K562 (cell line): ENCODE data around the gene PAFAH1B2. TPM values are rescaled to one million over a fixed set of nuclear protein-coding genes. Genes with fewer than 3 reads are reported as not detected.
A peak's percentile ranks its signal among the peaks of the same experiment; 100 is the strongest.

Source experiments
- ATF7 ChIP-seq: fragments of 450-650 bp; IDR thresholded peaks from 2 replicates; pipeline ENCODE4 v1.7.1; 2014; ENCODE audit warnings: mild to moderate bottlenecking, moderate library complexity
- CEBPZ ChIP-seq: fragments of 150-350 bp; IDR thresholded peaks from 2 replicates; pipeline ENCODE4 v1.6.1; 2014; ENCODE audit warnings: low read depth, mild to moderate bottlenecking, low read length, borderline replicate concordance
- CHD1 ChIP-seq: fragments of 200-600 bp; sonication (generic); IDR thresholded peaks from one replicate; pipeline ENCODE4 v1.6.1; 2012; ENCODE audit warnings: mild to moderate bottlenecking, moderate library complexity, low read length, inconsistent platforms
- CTCFL ChIP-seq: IDR thresholded peaks from 2 replicates; pipeline ENCODE4 v1.6.1; 2011; ENCODE audit warnings: borderline replicate concordance, low read depth, mild to moderate bottlenecking, moderate library complexity, low read length; ENCODE audit not compliant: insufficient read depth, poor library complexity, severe bottlenecking
- HMGXB4 ChIP-seq: sonication (generic); formaldehyde crosslinking; IDR thresholded peaks from 2 replicates; pipeline ENCODE4 v1.8.1; 2023; ENCODE audit warnings: mild to moderate bottlenecking, missing genetic modification reagents
- MBD1 ChIP-seq: fragments of 250-450 bp; sonication (Bioruptor Pico); IDR thresholded peaks from 2 replicates; pipeline ENCODE4 v1.8.0; 2022; ENCODE audit warnings: inconsistent platforms
- MTA2 ChIP-seq: fragments of 450-650 bp; IDR thresholded peaks from 2 replicates; pipeline ENCODE4 v1.6.1; 2016; ENCODE audit warnings: low read depth
- NCOR1 ChIP-seq: fragments of 450-650 bp; IDR thresholded peaks from 2 replicates; pipeline ENCODE4 v1.6.1; 2016; ENCODE audit warnings: mild to moderate bottlenecking, moderate library complexity
- PML ChIP-seq: IDR thresholded peaks from 2 replicates; pipeline ENCODE4 v1.6.1; 2012; ENCODE audit warnings: low read length, inconsistent platforms
- SOX6 ChIP-seq: fragments of 450-650 bp; IDR thresholded peaks from 2 replicates; pipeline ENCODE4 v1.6.1; 2014; ENCODE audit warnings: mild to moderate bottlenecking
- SPI1 ChIP-seq: IDR thresholded peaks from 2 replicates; pipeline ENCODE4 v1.6.1; 2011; ENCODE audit warnings: low read depth, low read length, control low read depth, borderline replicate concordance
- TCF15 ChIP-seq: fragments of 250-450 bp; sonication (Bioruptor Pico); IDR thresholded peaks from 2 replicates; pipeline ENCODE4 v1.8.0; 2022; ENCODE audit warnings: moderate library complexity, mild to moderate bottlenecking, inconsistent platforms
- XRCC3 ChIP-seq: fragments of 450-650 bp; IDR thresholded peaks from 2 replicates; pipeline ENCODE4 v1.6.1; 2017; ENCODE audit warnings: mild to moderate bottlenecking, moderate library complexity
- ZKSCAN3 ChIP-seq: fragments of 250-450 bp; sonication (Bioruptor Pico); IDR thresholded peaks from 2 replicates; pipeline ENCODE4 v1.4.0; 2020
- ZNF639 ChIP-seq, 2 experiments: fragments of 200-800 bp in 1 of 2; sonication (Bioruptor generic) in 1 of 2; sonication (generic) in 1 of 2; formaldehyde crosslinking in 1 of 2; IDR thresholded peaks in 1 of 2; conservative IDR thresholded peaks in 1 of 2; 2 replicates each; pipeline versions ENCODE4 v1.5.0 to v1.6.1; 2016 to 2020; ENCODE audit warnings: missing compliant biosample characterization in 1 of 2, missing genetic modification characterization in 1 of 2, missing genetic modification reagents in 1 of 2
- ZNF699 ChIP-seq: fragments of 250-450 bp; sonication (Bioruptor Pico); IDR thresholded peaks from 2 replicates; pipeline ENCODE4 v1.8.0; 2021; ENCODE audit warnings: mild to moderate bottlenecking, moderate library complexity; ENCODE audit not compliant: insufficient replicate concordance
- ZNF79 ChIP-seq: fragments of 250-450 bp; sonication (Bioruptor Pico); IDR thresholded peaks from 2 replicates; pipeline ENCODE4 v1.4.0; 2020; ENCODE audit warnings: low read depth, mild to moderate bottlenecking, moderate library complexity
- polyA plus RNA-seq, 8 experiments: library from polyadenylated mRNA; depleted of rRNA in 4 of 8; stranded (reverse) in 5 of 8; unstranded in 3 of 8; fragments of >200 nt; fragmentation: Nextera tagmentation in 2 of 8; fragmentation: Illumina TruSeq in 1 of 8; extraction: Ambion mirVana in 2 of 8; extraction: Trizol in 1 of 8; gene quantifications; 2 replicates each; pipeline versions ENCODE4 v1.2.1 to v1.2.3, GENCODE V29; 2011 to 2014; ENCODE audit warnings: inconsistent platforms in 1 of 8, missing spikeins in 1 of 8
- total RNA-seq, 7 experiments: library from RNA; depleted of rRNA in 6 of 7; stranded (reverse); fragments of >200 nt in 6 of 7; fragmentation: Illumina TruSeq in 2 of 7; extraction: Trizol in 2 of 7; gene quantifications; 2 replicates each; pipeline versions ENCODE4 v1.2.1 to v1.2.3, GENCODE V29; 2011 to 2021; ENCODE audit warnings: low replicate concordance in 1 of 7

Gene PAFAH1B2
- total and polyA plus RNA-seq, 9 of the 15 experiments (the other 6 are each of a cell fraction or from before 2014, with no cell fraction given): 27.8 to 94.7 (median 64.9) TPM

GRCh38 chr11:117160826-117161225 is 16.7 kb downstream of the PAFAH1B2 start (continued):
- TF ChIP-seq MTA2: peak; percentile 53
- TF ChIP-seq HMGXB4 (CRISPR knock-in tag): no peak
- TF ChIP-seq TCF15 (CRISPR knock-in tag): no peak
- TF ChIP-seq ATF7: no peak
- TF ChIP-seq CEBPZ: no peak
- TF ChIP-seq NCOR1: peak; percentile 85
- no peak for TF ChIP-seq CHD1
- TF ChIP-seq SOX6: peak; percentile 32; the same call in 1 of the 2 replicates
- TF ChIP-seq XRCC3: no peak
- no peak for TF ChIP-seq ZKSCAN3 (CRISPR knock-in tag)
- no peak for TF ChIP-seq CTCFL
- TF ChIP-seq ZNF79: no peak
- TF ChIP-seq PML: peak; percentile 83
- TF ChIP-seq ZNF639 (CRISPR knock-in tag; conservative IDR thresholded peaks at IDR 0.05 in 1 of 2, IDR thresholded peaks at IDR 0.05 in 1 of 2): no peak
- no peak for TF ChIP-seq ZNF699 (CRISPR knock-in tag)
- no peak for TF ChIP-seq SPI1
- TF ChIP-seq MBD1 (CRISPR knock-in tag): no peak
